GM10266 (cell line): Measurements from ENCODE around the gene SMIM34.
"Not testable (repeated sequence)": the region's sequence is repeated elsewhere in the genome, so short reads cannot be mapped to it uniquely, and the experiment has no call there.

Experiments
- DNase-seq: peaks from one replicate; pipeline ENCODE4 v3.0.0; 2012; ENCODE audit errors: extremely low spot score
- CTCF ChIP-seq: IDR thresholded peaks from 2 replicates; pipeline ENCODE4 v1.5.1; 2012; ENCODE audit warnings: mild to moderate bottlenecking, low read depth; ENCODE audit not compliant: control insufficient read depth, insufficient read depth; ENCODE audit errors: missing control alignments

SMIM34 gene

DNA sequence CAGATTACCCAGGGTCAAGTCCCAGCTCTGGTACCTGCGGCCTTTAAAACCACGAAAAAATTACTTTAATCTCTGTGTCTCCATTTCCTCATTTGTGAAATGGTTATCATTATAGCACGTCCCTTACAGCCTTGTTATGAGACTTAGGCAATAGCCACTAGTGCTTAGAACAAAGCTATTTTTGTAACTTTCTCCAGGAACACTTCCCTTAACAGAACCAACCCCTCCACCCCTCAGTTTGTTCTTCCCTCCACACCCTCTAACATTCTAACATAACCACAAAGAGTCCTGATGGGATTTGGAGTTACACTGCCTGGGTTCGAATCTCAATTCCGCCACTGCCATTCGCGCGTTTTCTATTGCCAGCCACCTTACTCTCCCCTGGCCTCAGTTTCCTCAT, 49.3 kb downstream of the SMIM34 start:
- not testable (repeated sequence) for DNase-seq

DNA sequence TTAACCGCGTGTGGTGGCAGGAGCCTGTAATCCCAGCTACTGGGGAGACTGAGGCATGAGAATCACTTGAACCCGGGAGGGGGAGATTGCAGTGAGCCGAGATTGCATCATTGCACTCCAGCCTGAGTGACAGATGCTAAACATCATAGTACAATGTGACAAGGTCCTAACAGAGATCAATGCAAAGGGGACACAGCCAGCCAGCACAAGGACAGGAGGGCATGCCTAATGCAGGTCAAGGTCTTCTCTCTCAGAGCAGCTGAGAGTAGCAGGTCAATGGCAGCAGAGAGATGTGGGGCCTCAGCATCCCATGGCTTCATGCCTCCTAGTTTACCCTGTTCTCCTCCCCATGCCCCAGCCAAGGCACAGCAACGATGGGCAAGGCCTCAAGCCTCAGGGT, 51.4 kb downstream of the SMIM34 start:
- DNase-seq: no peak
- no peak for TF ChIP-seq CTCF

DNA sequence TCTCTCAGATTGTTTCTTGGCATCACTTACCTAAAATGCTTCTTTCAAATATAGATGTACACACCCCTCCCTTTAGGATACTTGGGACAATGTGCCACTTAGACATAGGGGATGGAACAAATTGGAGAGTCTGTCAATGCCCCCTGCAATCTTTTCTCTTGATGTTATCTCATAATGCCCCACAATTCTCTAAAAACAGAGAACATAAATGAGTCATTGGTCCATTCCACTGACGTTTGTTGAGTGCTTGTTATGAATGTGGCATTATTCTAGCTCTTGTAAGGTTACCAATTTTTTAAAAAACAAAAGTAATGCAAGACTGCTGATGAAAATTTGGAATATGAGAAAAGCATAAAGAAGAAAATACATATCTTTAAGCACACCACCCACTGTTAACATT, 54.0 kb downstream of the SMIM34 start:
- no peak for DNase-seq
- no peak for TF ChIP-seq CTCF
